ENCODE data around the gene VSTM2B. TPM values are rescaled to one million over a fixed set of nuclear protein-coding genes. Genes with fewer than 3 reads are reported as not detected.

The VSTM2B gene
- total RNA-seq, 1 experiment from 2014 or later: not detected

- CTCF ChIA-PET: no interaction called here
- POLR2A ChIA-PET (ENCODE audit: low non-redundant PET): no interaction called here
- BruUV-seq (replicated peaks): no TSS peak
These were observed 18.5 kb upstream of the VSTM2B start for GRCh38 chr19:29507081-29507860.

GRCh38 chr19:29508181-29508580 lies 17.6 kb upstream of the VSTM2B start:
- intact Hi-C loops (cut with micrococcal nuclease; ENCODE audit: unreplicated experiment): no loop called here
- Histone ChIP-seq H3K4me1 (ENCODE audit: insufficient read depth, low read length, poor library complexity, severe bottlenecking) (no peaks in the 10 kb centered on the region), H3K36me3 (ENCODE audit: insufficient read depth, low read length, poor library complexity, severe bottlenecking) (no peaks in the 10 kb centered on the region), H3K27ac (ENCODE audit: low read depth, low read length, poor library complexity, severe bottlenecking) (no peak overlapping the region), H3K27me3 (replicated peaks; ENCODE audit: insufficient read depth, low read depth, low read length, poor library complexity) (no peaks in the 10 kb centered on the region), H3K9me3 (ENCODE audit: low read depth, low read length, poor library complexity, severe bottlenecking) (no peaks in the 10 kb centered on the region), H3K4me3 (ENCODE audit: low read depth, low read length, poor library complexity, severe bottlenecking) (no peak overlapping the region)
- BruUV-seq (replicated peaks): no TSS peak
- POLR2A ChIA-PET (ENCODE audit: low non-redundant PET): no interaction called here
- CTCF ChIA-PET: no interaction called here
- TF ChIP-seq EZH2 (IDR thresholded peaks at IDR 0.05; ENCODE audit: borderline replicate concordance, low read depth, low read length, poor library complexity, severe bottlenecking) (no peak), CTCF (conservative IDR thresholded peaks at IDR 0.05; ENCODE audit: low read depth, low read length) (no peak)
- no peak for DNase-seq (ENCODE audit: low spot score)

More at GRCh38 chr19:29507081-29507860, 18.5 kb upstream of the VSTM2B start:
- Histone ChIP-seq H3K27ac (ENCODE audit: low read depth, low read length, poor library complexity, severe bottlenecking) (no peak overlapping the region), H3K9me3 (ENCODE audit: low read depth, low read length, poor library complexity, severe bottlenecking) (no peaks in the 10 kb centered on the region), H3K36me3 (ENCODE audit: insufficient read depth, low read length, poor library complexity, severe bottlenecking) (no peaks in the 10 kb centered on the region), H3K27me3 (replicated peaks; ENCODE audit: insufficient read depth, low read depth, low read length, poor library complexity) (no peaks in the 10 kb centered on the region), H3K4me1 (ENCODE audit: insufficient read depth, low read length, poor library complexity, severe bottlenecking) (no peaks in the 10 kb centered on the region), H3K4me3 (ENCODE audit: low read depth, low read length, poor library complexity, severe bottlenecking) (no peak overlapping the region)
- intact Hi-C loops (cut with micrococcal nuclease; ENCODE audit: unreplicated experiment): no loop called here
- no peak for DNase-seq (ENCODE audit: low spot score)
- no peak for TF ChIP-seq EZH2 (IDR thresholded peaks at IDR 0.05; ENCODE audit: borderline replicate concordance, low read depth, low read length, poor library complexity, severe bottlenecking)
- TF ChIP-seq CTCF (conservative IDR thresholded peaks at IDR 0.05; ENCODE audit: low read depth, low read length): no peak

GRCh38 chr19:29509456-29509855 lies 16.3 kb upstream of the VSTM2B start:
- DNase-seq (ENCODE audit: low spot score): no peak
- no TSS peak for BruUV-seq (replicated peaks)
- Histone ChIP-seq H3K27ac (ENCODE audit: low read depth, low read length, poor library complexity, severe bottlenecking) (no peak overlapping the region), H3K9me3 (ENCODE audit: low read depth, low read length, poor library complexity, severe bottlenecking) (no peaks in the 10 kb centered on the region), H3K36me3 (ENCODE audit: insufficient read depth, low read length, poor library complexity, severe bottlenecking) (no peaks in the 10 kb centered on the region), H3K27me3 (replicated peaks; ENCODE audit: insufficient read depth, low read depth, low read length, poor library complexity) (no peaks in the 10 kb centered on the region), H3K4me3 (ENCODE audit: low read depth, low read length, poor library complexity, severe bottlenecking) (no peak overlapping the region), H3K4me1 (ENCODE audit: insufficient read depth, low read length, poor library complexity, severe bottlenecking) (no peaks in the 10 kb centered on the region)
- TF ChIP-seq EZH2 (IDR thresholded peaks at IDR 0.05; ENCODE audit: borderline replicate concordance, low read depth, low read length, poor library complexity, severe bottlenecking): no peak
- no peak for TF ChIP-seq CTCF (conservative IDR thresholded peaks at IDR 0.05; ENCODE audit: low read depth, low read length)
- intact Hi-C loops (cut with micrococcal nuclease; ENCODE audit: unreplicated experiment): no loop called here
- POLR2A ChIA-PET (ENCODE audit: low non-redundant PET): no interaction called here
- CTCF ChIA-PET: no interaction called here
